Measurements from ENCODE around the gene STX2.
A peak's percentile ranks its signal among the peaks of the same experiment; 100 is the strongest.

DNA sequence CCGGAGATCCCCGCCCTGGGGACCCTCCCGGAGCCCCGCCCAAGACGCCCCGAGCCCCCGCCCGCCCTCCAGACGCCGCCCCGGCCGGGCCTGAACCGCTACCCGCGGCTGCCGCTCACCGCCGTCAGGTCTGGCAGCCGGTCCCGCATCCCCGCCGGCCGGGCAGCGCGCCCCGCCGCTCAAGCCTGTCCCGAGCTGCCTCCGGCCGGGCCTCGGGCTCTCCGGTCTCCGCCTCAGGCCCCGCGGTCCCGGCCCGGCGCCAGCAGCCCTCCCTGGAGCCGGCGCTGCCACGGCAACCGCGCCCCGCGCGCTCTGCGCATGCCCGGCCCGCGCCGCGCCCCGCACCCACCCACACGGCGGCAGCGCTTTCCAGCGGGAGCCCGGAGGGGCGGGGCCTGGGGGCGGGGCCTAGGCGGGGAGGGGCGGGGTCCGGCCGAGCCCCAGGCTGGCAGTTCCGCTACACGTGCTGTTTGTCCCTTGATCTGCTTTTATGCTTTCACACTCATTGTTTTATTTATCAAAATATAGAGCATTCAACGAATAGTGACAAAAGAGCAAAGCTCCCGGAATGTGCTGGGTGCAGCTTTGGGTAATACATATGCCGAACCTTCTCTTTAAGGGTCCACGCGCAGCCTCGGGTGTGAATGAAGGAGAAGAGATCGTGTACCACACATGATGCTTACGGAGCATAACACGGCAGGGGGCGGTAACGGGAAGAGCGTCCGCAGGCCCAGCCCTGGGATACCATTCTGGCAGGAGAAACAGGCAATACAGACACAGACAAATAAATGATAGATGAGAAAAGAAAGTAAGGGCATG is at the start of gene STX2:
- TF ChIP-seq POLR2A (IDR thresholded peaks at IDR 0.05), result peak in 1 of 4 donors; percentile 15
- TF ChIP-seq, protein P1, sequence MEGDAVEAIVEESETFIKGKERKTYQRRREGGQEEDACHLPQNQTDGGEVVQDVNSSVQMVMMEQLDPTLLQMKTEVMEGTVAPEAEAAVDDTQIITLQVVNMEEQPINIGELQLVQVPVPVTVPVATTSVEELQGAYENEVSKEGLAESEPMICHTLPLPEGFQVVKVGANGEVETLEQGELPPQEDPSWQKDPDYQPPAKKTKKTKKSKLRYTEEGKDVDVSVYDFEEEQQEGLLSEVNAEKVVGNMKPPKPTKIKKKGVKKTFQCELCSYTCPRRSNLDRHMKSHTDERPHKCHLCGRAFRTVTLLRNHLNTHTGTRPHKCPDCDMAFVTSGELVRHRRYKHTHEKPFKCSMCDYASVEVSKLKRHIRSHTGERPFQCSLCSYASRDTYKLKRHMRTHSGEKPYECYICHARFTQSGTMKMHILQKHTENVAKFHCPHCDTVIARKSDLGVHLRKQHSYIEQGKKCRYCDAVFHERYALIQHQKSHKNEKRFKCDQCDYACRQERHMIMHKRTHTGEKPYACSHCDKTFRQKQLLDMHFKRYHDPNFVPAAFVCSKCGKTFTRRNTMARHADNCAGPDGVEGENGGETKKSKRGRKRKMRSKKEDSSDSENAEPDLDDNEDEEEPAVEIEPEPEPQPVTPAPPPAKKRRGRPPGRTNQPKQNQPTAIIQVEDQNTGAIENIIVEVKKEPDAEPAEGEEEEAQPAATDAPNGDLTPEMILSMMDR (IDR thresholded peaks at IDR 0.05), result peak in 1 of 6 experiments; percentile 16
